Vagina (tissue), 2 donors: ENCODE data around the gene C16orf46.

Experiments used
- POLR2A ChIP-seq, 2 donors: fragments of 450-650 bp; IDR thresholded peaks; one replicate each; pipeline ENCODE4 v1.6.1; 2017; ENCODE audit warnings: antibody characterized with exemption in 2 of 2, mild to moderate bottlenecking in 2 of 2, moderate library complexity in 2 of 2
- POLR2AphosphoS5 ChIP-seq, 2 donors: sonication (generic); formaldehyde crosslinking; IDR thresholded peaks; one replicate each; pipeline ENCODE4 v1.9.0; 2017; ENCODE audit warnings: antibody characterized with exemption in 2 of 2, mild to moderate bottlenecking in 2 of 2, low read depth in 1 of 2; ENCODE audit not compliant: insufficient read depth in 1 of 2
- TF ChIP-seq, protein P1 (sequence below), 3 experiments: fragments of 450-650 bp in 2 of 3; fragments of 200-600 bp in 1 of 3; sonication (generic) in 1 of 3; IDR thresholded peaks; one replicate each; pipeline ENCODE4 v1.5.1; 2017 to 2019; ENCODE audit warnings: antibody characterized with exemption in 3 of 3, mild to moderate bottlenecking in 2 of 3, moderate library complexity in 2 of 3

DNA sequence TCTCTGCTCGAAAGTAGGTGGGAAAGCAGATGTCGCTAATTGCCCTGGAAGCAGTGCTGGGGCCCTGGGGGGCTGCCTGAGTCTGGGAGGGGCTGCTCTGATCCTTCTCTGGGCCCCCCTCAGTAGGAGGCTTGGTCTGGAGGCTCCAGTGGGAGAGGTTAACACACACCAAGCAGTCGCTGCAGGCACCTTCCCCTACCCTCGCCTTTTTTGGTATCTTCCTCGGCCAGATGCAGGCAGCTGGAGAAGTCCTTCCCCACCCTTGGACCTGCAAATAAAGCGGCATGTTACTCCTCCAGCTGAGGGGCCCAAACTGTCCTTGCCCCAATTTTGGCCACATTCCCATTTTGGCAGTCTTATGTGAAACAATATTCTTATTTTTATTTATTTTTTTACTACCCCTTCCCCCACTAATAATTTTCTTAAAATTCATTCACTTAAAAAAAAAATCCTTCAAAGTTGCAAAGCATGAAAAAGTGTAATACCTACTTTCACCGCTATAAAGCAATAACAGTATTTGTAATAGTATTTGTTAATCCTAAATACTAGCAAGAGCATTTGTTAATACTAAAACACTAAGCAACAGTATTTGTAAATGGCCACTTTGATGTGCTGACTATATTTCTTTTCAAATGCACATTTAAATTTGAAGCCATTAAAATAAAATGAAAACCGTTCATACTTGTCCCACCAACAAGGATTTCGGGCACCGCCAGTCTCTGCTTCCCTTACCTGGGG is 15.0 kb downstream of the C16orf46 start:
- TF ChIP-seq POLR2A (IDR thresholded peaks at IDR 0.05) (no peak), POLR2AphosphoS5 (IDR thresholded peaks at IDR 0.05; ENCODE audit: insufficient read depth in 1 of 2, low read depth in 1 of 2) (no peak)
- TF ChIP-seq, protein P1, sequence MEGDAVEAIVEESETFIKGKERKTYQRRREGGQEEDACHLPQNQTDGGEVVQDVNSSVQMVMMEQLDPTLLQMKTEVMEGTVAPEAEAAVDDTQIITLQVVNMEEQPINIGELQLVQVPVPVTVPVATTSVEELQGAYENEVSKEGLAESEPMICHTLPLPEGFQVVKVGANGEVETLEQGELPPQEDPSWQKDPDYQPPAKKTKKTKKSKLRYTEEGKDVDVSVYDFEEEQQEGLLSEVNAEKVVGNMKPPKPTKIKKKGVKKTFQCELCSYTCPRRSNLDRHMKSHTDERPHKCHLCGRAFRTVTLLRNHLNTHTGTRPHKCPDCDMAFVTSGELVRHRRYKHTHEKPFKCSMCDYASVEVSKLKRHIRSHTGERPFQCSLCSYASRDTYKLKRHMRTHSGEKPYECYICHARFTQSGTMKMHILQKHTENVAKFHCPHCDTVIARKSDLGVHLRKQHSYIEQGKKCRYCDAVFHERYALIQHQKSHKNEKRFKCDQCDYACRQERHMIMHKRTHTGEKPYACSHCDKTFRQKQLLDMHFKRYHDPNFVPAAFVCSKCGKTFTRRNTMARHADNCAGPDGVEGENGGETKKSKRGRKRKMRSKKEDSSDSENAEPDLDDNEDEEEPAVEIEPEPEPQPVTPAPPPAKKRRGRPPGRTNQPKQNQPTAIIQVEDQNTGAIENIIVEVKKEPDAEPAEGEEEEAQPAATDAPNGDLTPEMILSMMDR (IDR thresholded peaks at IDR 0.05), result no peak
